ENCODE measurements around the gene BFSP2.
"Not testable (repeated sequence)": the region's sequence is repeated elsewhere in the genome, so short reads cannot be mapped to it uniquely, and the experiment has no call there.

Gene BFSP2

DNA sequence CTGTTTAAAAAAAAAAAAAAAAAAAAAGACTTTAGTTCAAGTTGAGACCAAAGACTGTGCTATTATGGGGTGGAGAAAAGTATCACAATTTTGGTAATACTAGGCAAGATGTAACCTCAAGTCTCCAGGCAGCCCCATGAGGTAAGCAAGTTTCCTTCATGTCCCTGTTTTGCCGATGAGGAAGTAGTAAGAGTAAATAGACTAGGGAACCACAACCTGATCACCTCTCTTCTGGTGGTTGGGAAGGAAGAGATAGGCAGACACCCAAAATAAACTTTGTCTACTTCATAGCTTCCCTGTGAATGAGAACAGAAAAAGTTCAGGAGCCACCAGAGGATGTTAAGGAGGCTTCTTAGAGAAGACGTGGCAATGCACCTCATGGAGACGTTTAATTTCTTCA, 123.9 kb downstream of the BFSP2 start:
- DNase-seq = not testable (repeated sequence)
